MM.1S (cell line): ENCODE results near the gene GTF2F2.

Source experiments
- DNase-seq: peaks from one replicate; pipeline ENCODE4 v3.0.0-alpha.2; 2015
- H2AFZ ChIP-seq: fragments of 300-600 bp; sonication (generic); 2 replicates; pipeline ENCODE4 v1.6.0; 2016; ENCODE audit warnings: antibody characterized with exemption, low read length
- H3F3A ChIP-seq: fragments of 300-600 bp; sonication (generic); 2 replicates; pipeline ENCODE4 v1.6.1; 2016; ENCODE audit warnings: mild to moderate bottlenecking, antibody characterized with exemption, low read length, moderate library complexity, mixed read lengths; ENCODE audit not compliant: insufficient read depth
- H3K27ac ChIP-seq: fragments of 300-600 bp; sonication (generic); 2 replicates; pipeline ENCODE4 v1.5.1; 2016; ENCODE audit warnings: mild to moderate bottlenecking, low read length
- H3K27me3 ChIP-seq: fragments of 300-600 bp; sonication (generic); replicated peaks from 2 replicates; pipeline ENCODE4 v1.6.0; 2016; ENCODE audit warnings: low read length; ENCODE audit not compliant: insufficient read depth
- H3K36me3 ChIP-seq: fragments of 300-600 bp; sonication (generic); replicated peaks from 2 replicates; pipeline ENCODE4 v1.6.1; 2016; ENCODE audit warnings: mild to moderate bottlenecking, low read length, mixed read lengths; ENCODE audit not compliant: insufficient read depth
- H3K4me1 ChIP-seq: fragments of 300-600 bp; sonication (generic); 2 replicates; pipeline ENCODE4 v1.6.1; 2016; ENCODE audit warnings: low read length, mixed read lengths
- H3K4me2 ChIP-seq: fragments of 300-600 bp; sonication (generic); 2 replicates; pipeline ENCODE4 v1.6.0; 2016; ENCODE audit warnings: low read depth, low read length
- H3K4me3 ChIP-seq: fragments of 300-600 bp; sonication (generic); 2 replicates; pipeline ENCODE4 v1.5.1; 2016; ENCODE audit warnings: low read length, mixed read lengths
- H3K79me2 ChIP-seq: fragments of 300-600 bp; sonication (generic); 2 replicates; pipeline ENCODE4 v1.6.1; 2016; ENCODE audit warnings: mixed run types, low read length, mixed read lengths
- H3K9ac ChIP-seq: fragments of 300-600 bp; sonication (generic); 2 replicates; pipeline ENCODE4 v1.6.1; 2016; ENCODE audit warnings: low read length, mixed read lengths
- H3K9me2 ChIP-seq: fragments of 300-600 bp; sonication (generic); replicated peaks from 2 replicates; pipeline ENCODE4 v1.6.1; 2016; ENCODE audit warnings: mild to moderate bottlenecking, low read length, mixed read lengths; ENCODE audit not compliant: insufficient read depth
- H3K9me3 ChIP-seq: fragments of 300-600 bp; sonication (generic); replicated peaks from 2 replicates; pipeline ENCODE4 v1.6.1; 2016; ENCODE audit warnings: mild to moderate bottlenecking, low read length, mixed read lengths; ENCODE audit not compliant: insufficient read depth
- H4K20me1 ChIP-seq: fragments of 300-600 bp; sonication (generic); 2 replicates; pipeline ENCODE4 v1.6.1; 2016; ENCODE audit warnings: mild to moderate bottlenecking, low read length, moderate library complexity, mixed read lengths; ENCODE audit not compliant: insufficient read depth
- CTCF ChIP-seq: fragments of 300-600 bp; sonication (generic); IDR thresholded peaks from 2 replicates; pipeline ENCODE4 v1.5.1; 2016; ENCODE audit warnings: antibody characterized with exemption, low read length, mixed read lengths
- EZH2 ChIP-seq: fragments of 300-600 bp; sonication (generic); optimal IDR thresholded peaks from 2 replicates; pipeline ENCODE3; 2017; ENCODE audit warnings: low read depth, mild to moderate bottlenecking, antibody characterized with exemption, low read length, mixed read lengths
- EZH2phosphoT487 ChIP-seq: fragments of 300-600 bp; sonication (generic); IDR thresholded peaks from 2 replicates; pipeline ENCODE4 v1.6.1; 2018; ENCODE audit warnings: antibody characterized with exemption, low read length

The GTF2F2 gene

GRCh38 chr13:45113233-45114224 lies 6.8 kb upstream of the GTF2F2 start:
- Histone ChIP-seq H3F3A (no peaks in the 10 kb centered on the region), H3K4me2 (no peak overlapping the region), H3K4me3 (no peak overlapping the region), H3K9me2 (no peaks in the 10 kb centered on the region), H3K9me3 (no peaks in the 10 kb centered on the region), H3K79me2 (no peaks in the 10 kb centered on the region), H3K36me3 (no peaks in the 10 kb centered on the region), H3K4me1 (no peaks in the 10 kb centered on the region), H3K9ac (no peak overlapping the region), H4K20me1 (no peaks in the 10 kb centered on the region), H2AFZ (no peak overlapping the region), H3K27me3 (no peaks in the 10 kb centered on the region), H3K27ac (no peak overlapping the region)
- no peak for TF ChIP-seq CTCF
- no peak for TF ChIP-seq EZH2
- no peak for TF ChIP-seq EZH2phosphoT487
- no peak for DNase-seq

GRCh38 chr13:45119469-45119990 lies 780 bp upstream of the GTF2F2 start:
- Histone ChIP-seq H3K4me2 (peak overlapping the region; percentile 85), H3K9ac (peak overlapping the region; percentile 86), H2AFZ (peak overlapping the region; percentile 81), H3K9me3 (no peaks in the 10 kb centered on the region), H3K79me2 (peaks cover 37% of the 10 kb centered on the region), H3K4me1 (no peaks in the 10 kb centered on the region), H3K27me3 (no peaks in the 10 kb centered on the region), H3K36me3 (no peaks in the 10 kb centered on the region), H4K20me1 (no peaks in the 10 kb centered on the region), H3K9me2 (no peaks in the 10 kb centered on the region), H3K27ac (peak overlapping the region; percentile 13; the same call in 1 of the 2 replicates), H3F3A (peaks cover 4% of the 10 kb centered on the region; the same call in 1 of the 2 replicates), H3K4me3 (peak overlapping the region; percentile 87)
- TF ChIP-seq CTCF, result no peak
- no peak for TF ChIP-seq EZH2phosphoT487
- no peak for TF ChIP-seq EZH2
- DNase-seq, result peak; percentile 27

- peak overlapping the region; percentile 72 for H3K27ac ChIP-seq
- no peaks in the 10 kb centered on the region for H3K9me3 ChIP-seq
- DNase-seq, result peak; percentile 9
- H3K79me2 ChIP-seq, result peaks cover 51% of the 10 kb centered on the region
- H4K20me1 ChIP-seq, result no peaks in the 10 kb centered on the region
- H3K9me2 ChIP-seq, result no peaks in the 10 kb centered on the region
- TF ChIP-seq EZH2phosphoT487 (no peak), CTCF (peak; percentile 13; the same call in 1 of the 2 replicates), EZH2 (no peak)
- H3K4me3 ChIP-seq, result peak overlapping the region; percentile 87
- peaks cover 4% of the 10 kb centered on the region; the same call in 1 of the 2 replicates for H3F3A ChIP-seq
- H3K36me3 ChIP-seq, result no peaks in the 10 kb centered on the region
- no peaks in the 10 kb centered on the region for H3K27me3 ChIP-seq
- H3K4me1 ChIP-seq, result no peaks in the 10 kb centered on the region
- peak overlapping the region; percentile 85 for H3K4me2 ChIP-seq
- peak overlapping the region; percentile 81; the same call in 1 of the 2 replicates for H2AFZ ChIP-seq
- peak overlapping the region; percentile 86 for H3K9ac ChIP-seq
These were observed 889 bp downstream of the GTF2F2 start for GRCh38 chr13:45120967-45121831.
